ENCODE measurements around the gene PTK6. TPM values are rescaled to one million over a fixed set of nuclear protein-coding genes. Genes with fewer than 3 reads are reported as not detected.
"Not testable (repeated sequence)": the region's sequence is repeated elsewhere in the genome, so short reads cannot be mapped to it uniquely, and the experiment has no call there.

PTK6 gene
- total RNA-seq, 2 donors from 2014 or later, result 0.22 TPM; not detected in 1

GRCh38 chr20:63560856-63561609, 23.9 kb upstream of the PTK6 start:
- TF ChIP-seq CTCF (conservative IDR thresholded peaks at IDR 0.05), result no peak
- H3K4me1 Mint-ChIP-seq, result no peaks in the 10 kb centered on the region
- H3K27me3 ChIP-seq (ENCODE audit: control insufficient read depth, insufficient read depth, low read length, poor library complexity, severe bottlenecking), result no peaks in the 10 kb centered on the region
- no peaks in the 10 kb centered on the region for H3K9me3 ChIP-seq (ENCODE audit: control insufficient read depth, low read length)
- peaks cover 7% of the 10 kb centered on the region for H3K36me3 ChIP-seq (ENCODE audit: control insufficient read depth, insufficient read depth, low read length)
- no peak overlapping the region for H3K4me3 Mint-ChIP-seq
- WGBS, 2 experiments (ENCODE audit: insufficient coverage in 1 of 2, insufficient read length in 1 of 2), result 92 to 93% methylated on average over 16 to 26 of the region's 26 CpGs
- no peak for DNase-seq
- no peaks in the 10 kb centered on the region for H3K4me1 ChIP-seq (ENCODE audit: control insufficient read depth, insufficient read depth, low read length)
- H3K27ac ChIP-seq (ENCODE audit: low read depth, low read length), result no peak overlapping the region
- no peak overlapping the region for H3K4me3 ChIP-seq (ENCODE audit: low read length)
- H3K27ac Mint-ChIP-seq, result no peak overlapping the region
- H3K9me3 Mint-ChIP-seq, result no peaks in the 10 kb centered on the region
- H3K36me3 Mint-ChIP-seq (ENCODE audit: low read depth), result peaks cover 12% of the 10 kb centered on the region
- no peak overlapping the region for H3K9ac ChIP-seq (ENCODE audit: extremely low read depth, low read length, poor library complexity, severe bottlenecking)
- H3K27me3 Mint-ChIP-seq (ENCODE audit: insufficient read depth), result no peaks in the 10 kb centered on the region

GRCh38 chr20:63560333-63560805, 23.2 kb upstream of the PTK6 start:
- Mint-ChIP-seq H3K27me3 (ENCODE audit: insufficient read depth) (no peaks in the 10 kb centered on the region), H3K36me3 (ENCODE audit: low read depth) (peaks cover 12% of the 10 kb centered on the region), H3K4me1 (no peaks in the 10 kb centered on the region), H3K27ac (no peak overlapping the region), H3K4me3 (no peak overlapping the region), H3K9me3 (no peaks in the 10 kb centered on the region)
- no peak for TF ChIP-seq CTCF (conservative IDR thresholded peaks at IDR 0.05)
- H3K4me1 ChIP-seq (ENCODE audit: control insufficient read depth, insufficient read depth, low read length), result no peaks in the 10 kb centered on the region
- DNase-seq, result no peak
- peaks cover 7% of the 10 kb centered on the region for H3K36me3 ChIP-seq (ENCODE audit: control insufficient read depth, insufficient read depth, low read length)
- no peaks in the 10 kb centered on the region for H3K27me3 ChIP-seq (ENCODE audit: control insufficient read depth, insufficient read depth, low read length, poor library complexity, severe bottlenecking)
- H3K9ac ChIP-seq (ENCODE audit: extremely low read depth, low read length, poor library complexity, severe bottlenecking), result no peak overlapping the region
- no peaks in the 10 kb centered on the region for H3K9me3 ChIP-seq (ENCODE audit: control insufficient read depth, low read length)
- WGBS, 2 experiments (ENCODE audit: insufficient coverage in 1 of 2, insufficient read length in 1 of 2), result 92 to 96% methylated on average over 5 to 16 of the region's 16 CpGs
- no peak overlapping the region for H3K4me3 ChIP-seq (ENCODE audit: low read length)
- no peak overlapping the region for H3K27ac ChIP-seq (ENCODE audit: low read depth, low read length)

- not testable (repeated sequence) for H3K4me1 Mint-ChIP-seq; H3K27me3 ChIP-seq (ENCODE audit: control insufficient read depth, insufficient read depth, low read length, poor library complexity, severe bottlenecking); H3K27ac Mint-ChIP-seq; H3K9me3 ChIP-seq (ENCODE audit: control insufficient read depth, low read length); H3K36me3 ChIP-seq (ENCODE audit: control insufficient read depth, insufficient read depth, low read length); DNase-seq; H3K4me3 ChIP-seq (ENCODE audit: low read length); H3K4me3 Mint-ChIP-seq; H3K9me3 Mint-ChIP-seq; H3K27me3 Mint-ChIP-seq (ENCODE audit: insufficient read depth); H3K9ac ChIP-seq (ENCODE audit: extremely low read depth, low read length, poor library complexity, severe bottlenecking); H3K27ac ChIP-seq (ENCODE audit: low read depth, low read length); H3K4me1 ChIP-seq (ENCODE audit: control insufficient read depth, insufficient read depth, low read length)
- H3K36me3 Mint-ChIP-seq (ENCODE audit: low read depth), result peaks cover 12% of the 10 kb centered on the region
- WGBS, 2 experiments (ENCODE audit: insufficient coverage in 1 of 2, insufficient read length in 1 of 2), result 93% methylated on average over 18 to 30 of the region's 31 CpGs
Observed at GRCh38 chr20:63559485-63560332, 22.5 kb upstream of the PTK6 start.

Data from endodermal cell (in vitro differentiated cells).